HG03066 (cell line): Measurements from ENCODE around the gene COL4A1.

Experiments used
- ATAC-seq: cut with Tn5 transposase; IDR thresholded peaks from one replicate; pipeline ENCODE4 v1.9.1; 2021; ENCODE audit warnings: low read depth; ENCODE audit not compliant: unreplicated experiment

COL4A1 gene

DNA sequence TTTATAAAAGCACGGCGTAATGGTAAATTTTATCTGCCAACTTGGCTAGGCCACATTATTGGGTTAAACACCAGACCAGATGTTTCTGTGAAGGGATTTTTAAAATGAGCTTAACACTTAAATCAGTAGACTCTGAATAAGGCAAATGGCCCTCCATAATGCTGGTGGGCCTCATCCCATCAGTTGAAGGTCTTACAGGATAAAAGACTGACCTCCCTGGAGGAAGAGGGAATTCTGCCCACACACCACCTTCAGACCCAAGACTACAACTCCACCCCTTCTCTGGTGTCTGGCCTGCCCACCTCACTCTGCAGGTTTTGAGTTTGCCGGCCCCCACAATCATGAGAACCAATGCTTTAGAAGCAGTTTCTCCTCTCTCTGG, 96.4 kb downstream of the COL4A1 start:
- ATAC-seq: no peak

DNA sequence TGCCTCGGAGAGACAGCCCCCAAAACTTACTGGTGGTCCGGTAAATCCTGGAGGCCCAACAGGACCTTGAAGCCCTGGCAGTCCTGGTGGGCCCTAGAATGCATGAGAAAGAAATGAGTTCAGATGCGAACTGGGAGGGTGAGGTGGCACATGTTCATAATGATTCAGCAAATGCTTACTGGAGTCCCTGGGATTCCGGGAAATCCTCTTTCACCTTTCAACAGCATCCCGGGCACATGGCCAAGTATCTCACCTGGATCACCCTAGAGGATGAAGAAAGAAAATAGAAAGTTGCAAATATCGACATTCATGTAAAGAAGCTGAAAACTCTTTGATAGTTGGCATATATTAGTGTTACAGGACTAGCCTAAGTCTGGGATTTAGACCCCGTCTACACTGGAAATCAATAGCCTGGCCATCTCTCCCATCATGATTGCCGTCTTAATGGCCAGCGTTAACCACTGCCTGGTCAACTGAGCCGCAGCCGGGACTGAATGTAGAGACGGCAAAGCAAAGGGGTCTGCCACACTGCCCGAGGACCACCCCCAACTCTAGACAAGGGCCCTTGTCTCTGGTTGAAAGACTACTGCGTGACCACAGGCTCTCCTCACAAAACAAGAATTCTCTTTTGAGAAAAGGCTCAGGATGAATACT, 96.9 kb downstream of the COL4A1 start:
- no peak for ATAC-seq

DNA sequence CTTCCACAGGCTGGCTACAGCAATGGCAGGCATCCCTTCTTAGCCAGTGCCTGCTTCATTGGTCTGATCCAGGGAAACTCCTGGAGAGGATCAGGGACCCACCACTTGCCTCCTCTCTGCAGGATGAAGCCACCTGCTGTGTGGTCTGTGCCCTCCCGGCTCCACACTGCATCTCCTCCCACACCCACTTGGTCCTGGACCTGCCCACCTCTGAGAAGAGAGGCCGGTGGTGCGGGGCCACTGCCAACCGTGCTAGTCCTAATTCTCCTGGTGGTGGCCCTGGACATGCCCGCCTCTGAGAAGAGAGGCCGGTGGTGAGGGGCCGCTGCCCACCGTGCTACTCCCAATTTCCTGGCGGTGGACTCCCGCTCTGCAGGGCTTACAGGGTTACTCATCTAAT, 98.8 kb downstream of the COL4A1 start:
- no peak for ATAC-seq

DNA sequence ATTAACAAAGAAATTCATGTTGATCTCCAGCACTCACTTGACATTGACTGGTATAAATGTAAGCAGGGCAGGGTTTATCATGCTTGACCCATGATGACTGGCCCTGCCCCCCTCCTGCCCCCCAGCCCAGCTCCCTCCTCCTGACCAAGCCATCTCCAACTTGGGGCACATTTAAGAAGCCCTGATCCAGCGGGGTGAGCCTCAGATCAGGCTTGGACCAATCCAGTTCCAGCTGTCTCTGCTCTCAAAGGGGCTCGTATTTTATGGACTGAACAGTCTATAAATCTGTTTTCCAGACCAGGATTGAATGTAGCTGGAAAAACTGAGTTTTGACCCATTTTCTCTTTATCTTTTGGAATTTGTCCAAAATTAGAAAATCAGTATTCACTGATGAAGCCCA, 100.0 kb downstream of the COL4A1 start:
- no peak for ATAC-seq

DNA sequence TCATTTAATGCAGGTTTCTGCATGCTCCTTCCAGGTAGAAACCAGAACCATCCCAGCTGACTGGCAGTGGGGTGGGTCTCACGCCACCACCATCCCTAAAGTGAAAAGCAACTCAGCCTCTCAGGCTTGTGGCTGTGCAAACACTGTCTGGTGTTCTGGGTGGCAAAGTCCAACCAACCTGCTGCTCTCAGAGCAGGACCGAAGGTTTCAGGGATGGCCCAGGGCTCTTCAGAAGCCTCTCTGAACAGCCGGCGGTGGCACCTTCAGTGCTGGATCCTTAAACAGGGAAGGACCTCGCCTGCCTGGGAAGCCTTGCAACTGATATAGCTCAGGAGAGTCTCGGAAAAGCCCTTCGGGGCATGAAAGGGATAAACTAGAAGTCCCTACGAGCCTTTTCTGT, 100.8 kb downstream of the COL4A1 start:
- ATAC-seq: no peak

DNA sequence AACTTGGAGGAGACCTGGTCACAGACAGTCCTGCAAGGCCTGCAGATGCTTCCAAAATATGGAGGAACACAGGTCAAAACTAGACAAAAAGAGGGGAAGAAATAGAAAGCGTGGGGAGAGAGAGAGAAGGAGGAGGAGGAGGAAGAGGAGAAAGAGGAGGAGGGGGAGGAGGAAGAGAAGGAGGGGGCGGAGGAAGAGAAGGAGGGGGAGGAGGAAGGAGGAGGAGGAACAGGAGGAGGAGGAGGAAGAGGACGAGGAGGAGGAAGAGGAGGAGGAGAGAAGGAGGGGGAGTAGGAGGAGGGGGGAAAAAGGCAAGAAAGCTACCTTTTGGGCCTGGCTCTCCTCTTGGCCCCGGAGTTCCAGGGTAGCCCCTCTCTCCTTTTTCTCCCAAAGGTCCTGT, 105.8 kb downstream of the COL4A1 start:
- no peak for ATAC-seq

DNA sequence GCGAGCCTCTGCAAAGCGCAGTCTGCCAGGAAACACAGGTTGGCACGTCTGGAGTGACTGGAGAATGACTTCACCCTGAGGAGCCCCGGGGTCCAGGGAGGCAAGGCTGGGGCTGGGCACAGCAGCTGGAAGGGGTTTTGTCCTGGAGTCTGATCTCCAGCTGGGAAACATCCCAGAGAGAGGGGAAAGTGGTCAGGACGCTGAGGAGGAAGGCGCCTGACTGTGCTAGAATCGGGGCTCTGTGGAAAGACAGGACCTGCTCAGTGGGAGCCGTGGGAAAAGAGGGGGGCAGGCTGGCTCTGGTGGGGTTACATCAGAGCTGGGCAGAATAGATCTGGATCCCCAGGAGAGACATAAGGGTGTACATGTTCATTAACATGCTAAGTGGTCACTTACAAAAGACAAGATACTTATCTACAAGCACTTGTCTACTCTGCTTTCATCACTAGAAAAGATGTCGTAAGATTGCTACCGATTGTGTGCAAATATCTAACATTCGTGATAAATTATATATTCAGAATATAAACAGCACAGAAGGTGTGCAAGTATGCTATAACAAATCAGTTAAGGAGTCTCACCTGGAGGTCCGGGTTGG, 106.6 kb downstream of the COL4A1 start:
- no peak for ATAC-seq

DNA sequence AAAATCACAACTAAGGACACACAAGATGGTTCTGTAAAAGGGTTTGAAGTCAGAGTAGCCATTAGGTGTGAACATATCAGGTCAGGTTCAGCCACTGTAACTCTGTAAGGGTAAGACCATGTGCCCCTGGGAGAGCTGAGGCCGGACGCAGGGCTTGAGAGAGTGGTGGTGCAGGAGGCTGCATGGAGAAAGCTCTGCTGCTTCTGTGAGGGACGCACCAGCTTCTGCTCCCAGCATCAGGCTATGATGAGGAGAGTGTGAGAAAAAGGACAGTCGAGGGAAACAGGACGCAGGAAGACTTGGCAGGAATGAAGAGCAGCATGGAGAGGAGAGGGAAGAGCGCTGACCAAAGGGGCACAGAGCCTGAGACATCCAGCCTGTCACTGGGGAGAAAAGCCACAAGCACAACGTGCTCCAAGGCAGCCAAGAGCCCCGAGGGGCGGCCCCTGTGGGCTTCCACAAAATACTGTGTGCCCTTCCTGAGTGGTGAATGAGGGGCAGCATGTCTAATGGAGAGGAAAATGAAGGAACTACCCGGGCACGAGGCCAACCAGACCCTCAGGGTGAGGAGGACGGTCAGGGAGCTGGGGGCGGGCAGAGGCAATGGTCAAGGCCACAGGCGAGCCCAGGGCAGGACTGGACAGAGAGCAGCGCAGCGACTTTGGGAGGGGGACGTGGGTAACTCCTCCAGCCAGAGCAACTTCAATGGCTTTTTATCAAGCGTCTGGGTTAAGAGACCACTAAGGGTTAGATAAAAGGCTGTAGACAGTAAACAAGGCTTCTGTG, 107.7 kb downstream of the COL4A1 start:
- no peak for ATAC-seq

DNA sequence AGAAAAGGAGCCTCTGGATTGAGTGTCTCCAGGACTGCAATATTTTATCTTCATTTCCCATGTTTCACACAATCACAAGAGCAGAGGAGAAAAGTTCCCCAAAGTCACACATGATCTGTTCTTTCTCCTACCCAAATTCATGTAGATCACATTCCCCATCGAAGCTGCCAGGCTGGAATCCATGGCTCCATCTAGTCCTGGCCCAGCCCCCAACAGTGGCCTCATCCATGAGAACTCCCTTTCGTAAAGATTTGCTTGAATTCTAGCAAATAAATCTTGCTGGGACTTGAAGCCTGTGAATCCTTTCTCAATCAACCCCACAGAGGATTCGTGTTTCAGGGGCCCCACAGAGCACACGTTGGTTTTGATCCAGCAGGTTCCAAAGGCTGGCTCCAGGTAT, 109.5 kb downstream of the COL4A1 start:
- no peak for ATAC-seq

DNA sequence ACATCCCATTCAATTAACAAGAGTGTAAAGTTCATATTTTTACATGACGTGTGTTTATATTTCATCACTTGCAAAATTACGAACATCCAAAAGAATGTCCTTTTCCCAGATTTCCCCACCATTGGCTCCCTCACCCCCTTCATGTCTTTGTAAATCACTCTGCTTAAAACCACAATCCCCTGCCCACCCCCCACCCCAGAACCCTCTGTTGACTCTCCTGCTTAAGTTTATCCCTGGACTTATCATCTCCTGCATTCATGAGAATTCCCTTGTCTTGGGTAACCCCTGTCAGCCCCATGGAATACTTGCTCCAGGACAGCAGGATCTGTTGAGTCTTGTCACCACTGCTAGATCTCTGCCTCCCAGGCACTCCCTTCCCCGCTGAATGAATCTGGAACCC, 109.9 kb downstream of the COL4A1 start:
- no peak for ATAC-seq

DNA sequence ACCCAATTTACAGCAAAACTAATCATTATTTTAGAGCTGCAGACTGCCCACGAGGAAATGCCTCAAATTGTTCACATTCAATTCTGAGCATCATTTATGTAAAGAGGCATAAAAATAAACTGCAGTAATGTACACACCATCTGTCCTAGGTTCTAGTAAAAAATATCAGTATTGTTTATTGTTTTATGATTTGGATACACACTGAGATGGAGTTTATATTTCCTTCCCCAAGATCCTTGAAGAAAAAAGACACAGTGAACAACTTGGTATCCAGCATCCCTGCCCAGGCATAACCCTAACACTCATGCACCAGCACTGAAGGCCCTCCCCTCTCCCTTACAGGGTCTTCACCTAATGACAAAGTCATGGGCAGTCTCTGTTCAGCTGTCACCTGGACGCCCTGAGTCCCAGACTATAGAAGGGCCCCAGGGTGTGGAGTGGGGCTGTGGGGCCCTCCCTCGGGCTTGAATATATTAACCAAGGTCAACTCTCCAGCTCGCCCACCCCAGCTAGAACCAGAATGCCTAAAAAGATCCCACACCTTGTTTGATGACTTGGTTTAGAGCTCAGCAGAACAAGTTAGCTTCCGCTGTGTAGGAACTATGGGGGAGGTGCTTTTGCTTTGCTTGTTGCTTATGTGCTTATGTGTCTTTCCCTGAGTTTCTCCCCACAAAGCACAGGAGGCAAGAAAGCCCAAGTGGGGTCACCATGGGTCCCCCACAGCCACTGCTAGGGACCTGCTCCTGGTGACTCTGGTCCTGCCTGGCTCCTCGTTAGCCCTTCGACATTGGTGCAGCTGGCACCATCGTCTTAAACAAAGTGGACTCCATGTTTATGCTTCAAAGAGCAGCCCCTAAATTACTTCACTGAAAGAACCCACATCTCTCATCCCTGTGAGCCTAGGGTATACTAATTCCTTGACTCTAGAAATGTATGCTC, 111.1 kb downstream of the COL4A1 start:
- ATAC-seq: no peak

DNA sequence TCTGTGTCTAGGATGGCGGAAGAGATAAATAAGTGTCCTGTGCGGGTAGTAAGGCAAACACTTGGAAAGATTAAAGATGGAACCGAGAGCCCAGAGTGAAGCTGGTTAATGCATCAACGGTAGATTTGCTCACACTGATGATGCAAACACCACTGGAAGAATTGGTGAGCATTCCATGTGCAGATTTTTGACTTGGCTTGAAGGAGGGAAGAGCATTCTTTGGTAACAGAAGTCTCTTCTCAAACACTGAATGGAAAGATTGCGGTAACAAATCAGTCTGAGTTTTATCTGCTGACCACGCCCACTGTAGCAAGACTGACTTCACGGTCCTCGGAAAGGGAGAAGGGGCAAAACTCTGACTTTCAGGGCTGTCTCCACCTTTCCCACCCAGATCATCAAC, 112.5 kb downstream of the COL4A1 start:
- ATAC-seq: no peak

DNA sequence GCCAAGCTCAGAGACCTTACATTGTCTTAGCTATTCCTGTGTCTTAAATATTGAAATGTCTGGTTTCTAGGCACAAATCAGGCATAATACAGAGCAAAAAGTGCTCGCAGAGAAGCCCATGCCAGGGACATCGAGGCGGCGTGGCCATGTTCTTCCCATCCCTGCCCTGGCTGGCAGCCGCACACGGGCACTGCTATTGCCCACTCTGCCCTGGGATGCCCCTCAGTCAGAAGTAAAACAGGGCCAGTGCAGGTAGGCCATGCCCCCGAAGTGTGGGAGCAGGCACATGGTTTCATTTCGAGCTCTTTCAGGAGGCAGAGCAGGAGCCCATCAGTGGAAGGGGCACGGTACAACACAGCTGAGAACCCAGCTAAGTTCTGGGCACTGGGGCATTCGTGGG, 113.5 kb downstream of the COL4A1 start:
- ATAC-seq: no peak

DNA sequence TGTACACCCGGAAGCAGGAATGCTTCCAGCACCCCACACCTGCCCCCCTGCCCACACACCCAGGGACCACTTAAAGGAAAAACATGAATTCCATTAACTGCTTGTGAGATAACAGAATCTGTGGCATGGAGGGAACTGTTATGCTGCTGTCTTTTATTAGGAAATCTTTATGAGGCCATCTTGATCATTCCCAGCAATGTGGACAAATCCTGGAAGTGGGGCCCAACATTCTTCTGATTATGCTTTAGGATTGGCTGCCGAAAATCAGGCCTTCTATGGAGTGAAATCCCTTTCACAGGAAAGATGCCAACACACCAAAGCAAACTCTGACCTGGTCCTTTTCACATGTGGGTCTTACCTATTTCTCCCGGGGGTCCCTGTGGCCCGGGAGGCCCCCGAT, 114.5 kb downstream of the COL4A1 start:
- ATAC-seq: no peak

DNA sequence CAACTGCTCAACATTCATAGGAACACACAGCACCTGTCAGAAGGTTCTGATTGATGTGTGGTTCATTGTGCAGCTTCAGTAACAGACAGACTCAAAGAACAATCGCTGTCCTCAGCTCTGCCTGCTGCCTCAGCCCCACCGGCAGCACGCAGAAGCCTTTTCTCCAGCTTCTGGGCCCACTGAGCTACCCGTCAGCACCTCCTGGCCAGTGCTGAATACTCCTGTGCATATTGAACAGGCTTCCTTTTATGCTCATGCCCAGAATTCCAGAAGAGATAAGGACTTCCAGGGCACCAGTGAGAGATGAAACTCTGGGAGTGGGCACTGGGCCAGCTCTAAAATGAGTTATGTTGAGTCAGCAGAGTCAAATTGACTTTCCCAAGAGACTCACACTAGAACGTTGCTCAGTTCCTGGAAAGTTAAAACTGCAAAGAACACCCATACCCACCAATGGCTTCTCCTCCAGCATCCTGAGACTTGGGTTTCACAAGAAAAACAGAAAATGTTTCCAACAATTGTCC, 119.3 kb downstream of the COL4A1 start:
- no peak for ATAC-seq

DNA sequence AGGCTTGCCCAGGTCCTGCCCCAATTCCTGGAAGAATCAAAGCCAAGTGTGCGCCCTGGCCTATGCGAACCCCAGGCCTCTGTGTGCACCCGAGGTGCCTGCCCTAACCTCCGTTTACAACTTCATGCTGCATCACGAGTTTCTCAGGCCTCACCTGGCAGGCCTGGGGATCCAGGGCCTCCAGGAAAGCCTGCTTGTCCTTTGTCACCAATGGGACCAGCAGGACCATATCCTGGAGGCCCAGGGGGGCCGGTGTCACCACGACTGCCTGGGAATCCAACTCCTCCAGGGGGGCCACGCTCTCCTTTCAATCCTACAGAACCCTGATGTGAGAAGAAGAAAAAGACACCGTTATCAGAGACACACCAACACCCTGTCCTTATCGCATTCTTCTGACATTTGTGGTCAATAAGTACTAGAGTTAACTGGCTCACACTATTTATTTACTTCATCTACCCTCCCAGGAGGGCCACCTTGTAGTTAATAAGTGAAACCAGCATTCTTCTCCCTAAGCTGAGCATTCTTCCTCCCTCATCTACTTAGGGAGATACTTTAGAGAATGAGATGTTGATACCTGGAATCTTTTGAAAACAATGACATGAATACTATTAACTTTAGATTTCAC, 120.6 kb downstream of the COL4A1 start:
- no peak for ATAC-seq

DNA sequence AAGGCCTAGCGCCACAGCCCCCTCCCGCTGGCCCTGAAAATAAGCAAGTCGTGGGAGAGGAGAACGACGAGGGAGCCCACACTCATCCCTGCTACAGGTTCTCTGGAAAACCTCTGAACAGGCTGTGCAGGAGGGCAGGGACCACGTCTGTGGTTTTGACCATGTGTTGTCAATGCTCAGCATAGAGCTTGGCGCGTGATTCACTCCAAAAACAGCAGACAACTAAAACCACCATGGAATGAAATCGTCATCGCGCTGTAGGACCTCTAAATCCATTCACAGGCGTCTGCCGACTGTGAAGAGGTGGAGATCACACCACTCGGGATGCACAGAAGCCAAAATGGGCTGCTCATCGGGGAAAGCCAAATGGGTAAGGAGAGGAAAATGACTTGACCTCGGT, 121.3 kb downstream of the COL4A1 start:
- no peak for ATAC-seq

DNA sequence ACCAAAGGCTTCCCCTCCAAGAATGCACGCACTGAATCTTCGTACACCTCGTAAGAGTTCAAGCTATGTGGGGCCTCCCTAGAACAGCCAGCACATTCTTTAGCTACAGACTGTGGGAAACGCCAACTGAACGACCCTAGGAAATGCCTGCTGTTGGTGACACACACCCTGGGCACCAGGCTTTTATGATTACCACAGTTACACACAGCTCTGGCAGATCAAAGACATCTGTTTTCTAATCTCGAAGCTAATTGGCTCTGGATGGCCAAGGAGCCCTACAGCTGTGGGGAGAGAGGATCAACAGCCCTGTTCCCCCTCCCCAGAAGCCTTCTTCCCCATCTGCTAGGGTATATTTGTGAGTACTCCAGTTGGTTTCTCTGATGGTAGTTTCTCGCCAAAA, 123.0 kb downstream of the COL4A1 start:
- ATAC-seq: no peak

DNA sequence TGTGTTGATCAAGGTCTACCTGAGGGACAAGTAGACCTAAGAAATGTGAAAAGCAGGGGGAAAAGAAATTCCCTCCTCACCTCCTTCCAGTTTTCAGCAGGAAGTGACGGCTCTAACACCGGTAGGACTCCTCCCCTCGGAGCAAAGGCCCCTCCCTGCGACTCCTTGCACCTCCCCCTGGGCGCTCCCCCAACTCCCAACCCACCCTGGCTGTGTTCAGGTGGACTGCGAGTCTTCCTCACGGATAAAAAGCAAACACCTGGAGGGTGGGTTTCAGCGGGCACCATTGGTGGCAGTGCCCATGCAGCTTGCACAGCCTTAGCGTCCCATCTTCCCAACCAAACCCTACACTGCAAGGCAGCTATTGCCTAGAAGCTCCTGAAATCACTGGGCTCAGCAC, 124.5 kb downstream of the COL4A1 start:
- no peak for ATAC-seq

DNA sequence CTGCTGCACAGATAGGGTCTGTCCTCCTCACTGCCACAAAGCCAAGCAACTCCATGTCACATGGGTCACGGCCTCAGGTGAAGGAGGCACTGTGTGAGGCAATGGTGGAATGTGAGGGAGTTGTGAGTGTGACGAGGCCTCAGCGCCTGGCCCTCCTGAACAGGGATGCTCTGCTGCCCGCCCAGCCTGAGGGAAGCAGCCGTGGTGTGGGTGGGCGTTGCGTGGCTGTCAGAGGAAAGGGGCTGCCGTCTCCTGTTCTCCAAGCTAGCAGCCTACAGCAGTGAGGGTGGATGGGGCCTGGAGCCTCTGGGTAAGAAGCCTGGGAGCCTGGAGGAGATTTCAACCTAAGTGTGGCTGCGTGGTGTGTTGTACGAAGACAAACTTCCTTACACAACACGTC, 125.0 kb downstream of the COL4A1 start:
- no peak for ATAC-seq

DNA sequence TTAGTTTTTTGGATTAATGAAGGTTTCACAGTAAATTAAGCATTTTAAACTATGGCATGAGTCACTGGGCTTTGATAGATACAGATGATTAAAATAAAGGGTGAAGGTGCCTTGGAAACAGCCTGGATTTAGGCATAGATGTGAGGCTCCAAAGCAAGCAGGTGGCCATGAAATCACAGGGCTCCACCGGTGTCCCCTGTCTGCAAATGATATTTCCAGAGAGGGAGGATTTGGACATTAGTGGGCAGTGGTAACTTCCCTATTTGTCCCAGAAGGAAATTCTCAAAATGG, 127.2 kb downstream of the COL4A1 start:
- no peak for ATAC-seq
